Measurements from ENCODE around the gene KCNK3.

Gene KCNK3

DNA sequence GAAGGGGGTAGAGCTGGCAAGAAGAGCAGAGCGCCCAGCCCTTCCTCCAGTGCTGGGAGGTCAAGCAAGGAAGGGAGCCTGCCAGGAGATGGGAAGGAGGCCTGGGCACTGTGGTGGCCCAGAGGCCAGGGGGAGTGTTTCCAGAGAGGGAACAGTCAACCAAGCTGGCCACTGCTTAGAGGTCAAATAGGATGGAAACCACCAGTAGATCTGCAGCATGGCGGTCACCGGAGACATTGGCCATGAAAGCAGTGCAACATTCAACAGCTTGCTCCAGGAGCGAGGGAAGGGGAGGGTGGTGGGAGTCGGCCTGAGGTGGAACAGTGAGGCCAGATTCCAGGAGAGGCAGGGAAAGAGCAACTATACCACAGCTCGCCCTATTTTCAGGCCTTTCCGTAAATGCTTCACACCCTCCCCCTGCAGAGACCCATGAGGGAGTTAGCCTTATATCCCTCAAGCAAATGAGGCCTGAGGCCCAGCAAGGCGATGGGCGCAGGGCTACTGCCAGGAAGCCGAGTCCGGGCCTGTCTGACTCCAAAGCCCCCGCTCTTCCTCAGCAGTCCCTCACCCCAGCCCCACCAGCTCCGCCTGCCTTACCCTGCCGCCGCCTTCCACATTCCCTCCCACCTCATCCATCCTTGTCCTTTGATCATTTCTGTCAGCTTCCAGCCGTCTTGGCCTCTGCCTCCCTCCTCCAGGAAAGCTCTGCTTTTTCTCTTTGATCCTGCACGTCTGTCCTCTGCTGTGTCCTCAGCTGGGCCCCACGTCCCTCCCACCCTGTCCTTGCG lies 17.0 kb downstream of the KCNK3 start:
- peaks cover 59% of the 10 kb centered on the region for H3K4me1 ChIP-seq (ENCODE audit: insufficient read depth, low read length)
- H3K9ac ChIP-seq (ENCODE audit: low read length), result no peak overlapping the region
- H3K27ac ChIP-seq (ENCODE audit: low read depth, low read length), result peak overlapping the region; percentile 71
- H3K4me3 ChIP-seq (ENCODE audit: low read depth in 1 of 2, low read length in 2 of 2), result no peak overlapping the region
- no peaks in the 10 kb centered on the region for H3K9me3 ChIP-seq (ENCODE audit: low read length)
- H3K36me3 ChIP-seq (ENCODE audit: insufficient read depth, low read length), result no peaks in the 10 kb centered on the region
- no peaks in the 10 kb centered on the region for H3K27me3 ChIP-seq (ENCODE audit: control insufficient read depth in 1 of 2, insufficient read depth in 2 of 2, low read length in 2 of 2)

DNA sequence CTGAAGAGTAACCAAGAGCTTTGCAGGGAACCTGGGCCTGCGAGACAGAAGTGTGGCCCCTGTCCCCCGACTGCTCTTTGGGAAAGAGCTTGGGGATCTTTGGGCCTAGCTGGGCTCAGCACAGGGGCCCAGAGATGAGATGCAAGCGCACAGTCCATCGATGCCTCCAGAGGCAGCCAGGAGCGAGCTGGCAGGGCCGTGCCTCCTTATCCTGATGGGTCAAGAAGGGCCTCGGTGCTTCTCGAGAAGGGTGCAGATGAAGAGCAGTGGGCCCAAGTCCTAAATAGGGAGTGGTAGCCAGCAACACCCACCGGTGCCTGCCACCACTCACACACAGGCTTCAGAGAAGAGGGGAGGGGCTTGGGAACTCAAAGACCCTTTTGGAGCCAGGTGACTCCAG lies 17.6 kb downstream of the KCNK3 start:
- Histone ChIP-seq H3K27ac (ENCODE audit: low read depth, low read length) (peak overlapping the region; percentile 71), H3K27me3 (ENCODE audit: control insufficient read depth in 1 of 2, insufficient read depth in 2 of 2, low read length in 2 of 2) (no peaks in the 10 kb centered on the region), H3K9me3 (ENCODE audit: low read length) (no peaks in the 10 kb centered on the region), H3K36me3 (ENCODE audit: insufficient read depth, low read length) (no peaks in the 10 kb centered on the region), H3K4me1 (ENCODE audit: insufficient read depth, low read length) (peaks cover 59% of the 10 kb centered on the region), H3K4me3 (ENCODE audit: low read depth in 1 of 2, low read length in 2 of 2) (no peak overlapping the region), H3K9ac (ENCODE audit: low read length) (no peak overlapping the region)

DNA sequence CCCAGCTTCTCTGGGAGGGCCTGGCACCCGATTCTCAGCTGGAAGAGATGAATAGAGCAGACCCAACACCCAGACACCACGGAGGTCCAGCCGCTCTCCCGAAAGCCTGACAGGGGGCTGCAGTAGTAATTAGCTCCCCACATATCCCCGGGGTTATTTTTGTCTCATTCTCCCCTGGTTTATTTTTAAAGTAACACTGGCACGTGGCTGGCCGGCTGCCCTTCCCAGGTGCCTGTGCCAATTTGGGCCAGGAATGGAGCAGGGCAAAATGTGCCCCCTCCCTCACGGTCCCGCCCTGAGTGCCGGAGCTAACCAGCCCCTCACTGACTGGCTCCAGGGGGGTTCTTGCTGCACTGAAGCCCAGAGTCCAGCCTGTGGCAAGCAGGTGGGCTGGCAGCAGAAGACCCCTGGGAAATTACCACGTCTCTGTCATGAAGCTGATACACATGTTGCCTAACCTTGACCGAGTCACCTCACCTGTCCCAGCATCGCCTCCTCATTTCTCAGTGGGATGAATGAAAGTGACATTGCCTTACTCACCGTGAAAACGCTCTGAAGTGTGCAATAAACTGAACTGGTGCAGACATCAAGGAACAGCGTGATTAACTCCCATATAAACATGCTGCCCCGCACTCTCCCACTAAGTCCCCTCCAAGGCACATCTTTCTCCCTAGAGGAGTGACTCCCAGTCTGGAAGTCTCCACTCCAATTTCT lies 18.4 kb downstream of the KCNK3 start:
- Histone ChIP-seq H3K4me1 (ENCODE audit: insufficient read depth, low read length) (peaks cover 64% of the 10 kb centered on the region), H3K27ac (ENCODE audit: low read depth, low read length) (peak overlapping the region; percentile 64), H3K27me3 (ENCODE audit: control insufficient read depth in 1 of 2, insufficient read depth in 2 of 2, low read length in 2 of 2) (no peaks in the 10 kb centered on the region), H3K9me3 (ENCODE audit: low read length) (no peaks in the 10 kb centered on the region), H3K9ac (ENCODE audit: low read length) (no peak overlapping the region), H3K36me3 (ENCODE audit: insufficient read depth, low read length) (no peaks in the 10 kb centered on the region), H3K4me3 (ENCODE audit: low read depth in 1 of 2, low read length in 2 of 2) (peak overlapping the region in 1 of 2 donors; percentile 19)

DNA sequence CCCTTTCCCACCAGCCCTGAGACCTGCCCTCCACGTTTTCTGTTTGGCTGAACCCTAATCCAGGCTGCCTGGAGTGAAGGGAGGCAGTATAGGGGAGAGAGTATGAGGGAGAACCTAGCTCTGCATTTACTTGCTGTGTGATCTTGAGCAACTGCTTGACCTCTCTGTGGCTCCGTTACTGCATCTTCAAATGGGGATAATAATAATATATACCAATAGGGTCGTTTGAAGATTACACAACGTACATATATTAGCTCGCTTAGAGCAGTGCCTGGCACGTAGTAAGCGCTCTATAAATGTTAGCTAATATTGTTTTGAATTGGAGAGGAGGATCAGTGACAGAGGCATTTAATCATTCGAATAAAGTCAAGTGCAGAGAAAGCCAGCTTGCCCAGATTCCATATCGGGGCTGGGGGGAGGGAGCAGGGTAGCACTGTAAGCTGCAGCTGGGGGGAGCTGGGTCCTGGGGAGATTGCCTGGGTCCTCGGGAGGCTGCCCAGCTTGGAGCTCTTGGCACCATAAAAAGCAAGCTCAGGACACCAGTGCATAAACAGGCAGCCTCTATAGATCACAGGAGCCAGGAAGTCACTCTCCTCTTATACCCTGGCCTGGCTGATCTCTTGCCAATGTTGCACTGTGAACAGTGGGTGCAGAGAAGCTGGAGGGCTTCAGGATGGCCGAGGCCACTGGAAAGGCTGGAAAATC lies 19.1 kb downstream of the KCNK3 start:
- peaks cover 66% of the 10 kb centered on the region for H3K4me1 ChIP-seq (ENCODE audit: insufficient read depth, low read length)
- H3K9ac ChIP-seq (ENCODE audit: low read length), result no peak overlapping the region
- H3K36me3 ChIP-seq (ENCODE audit: insufficient read depth, low read length), result no peaks in the 10 kb centered on the region
- H3K9me3 ChIP-seq (ENCODE audit: low read length), result no peaks in the 10 kb centered on the region
- peak overlapping the region in 1 of 2 donors; percentile 19 for H3K4me3 ChIP-seq (ENCODE audit: low read depth in 1 of 2, low read length in 2 of 2)
- no peaks in the 10 kb centered on the region for H3K27me3 ChIP-seq (ENCODE audit: control insufficient read depth in 1 of 2, insufficient read depth in 2 of 2, low read length in 2 of 2)
- H3K27ac ChIP-seq (ENCODE audit: low read depth, low read length), result peak overlapping the region; percentile 79

DNA sequence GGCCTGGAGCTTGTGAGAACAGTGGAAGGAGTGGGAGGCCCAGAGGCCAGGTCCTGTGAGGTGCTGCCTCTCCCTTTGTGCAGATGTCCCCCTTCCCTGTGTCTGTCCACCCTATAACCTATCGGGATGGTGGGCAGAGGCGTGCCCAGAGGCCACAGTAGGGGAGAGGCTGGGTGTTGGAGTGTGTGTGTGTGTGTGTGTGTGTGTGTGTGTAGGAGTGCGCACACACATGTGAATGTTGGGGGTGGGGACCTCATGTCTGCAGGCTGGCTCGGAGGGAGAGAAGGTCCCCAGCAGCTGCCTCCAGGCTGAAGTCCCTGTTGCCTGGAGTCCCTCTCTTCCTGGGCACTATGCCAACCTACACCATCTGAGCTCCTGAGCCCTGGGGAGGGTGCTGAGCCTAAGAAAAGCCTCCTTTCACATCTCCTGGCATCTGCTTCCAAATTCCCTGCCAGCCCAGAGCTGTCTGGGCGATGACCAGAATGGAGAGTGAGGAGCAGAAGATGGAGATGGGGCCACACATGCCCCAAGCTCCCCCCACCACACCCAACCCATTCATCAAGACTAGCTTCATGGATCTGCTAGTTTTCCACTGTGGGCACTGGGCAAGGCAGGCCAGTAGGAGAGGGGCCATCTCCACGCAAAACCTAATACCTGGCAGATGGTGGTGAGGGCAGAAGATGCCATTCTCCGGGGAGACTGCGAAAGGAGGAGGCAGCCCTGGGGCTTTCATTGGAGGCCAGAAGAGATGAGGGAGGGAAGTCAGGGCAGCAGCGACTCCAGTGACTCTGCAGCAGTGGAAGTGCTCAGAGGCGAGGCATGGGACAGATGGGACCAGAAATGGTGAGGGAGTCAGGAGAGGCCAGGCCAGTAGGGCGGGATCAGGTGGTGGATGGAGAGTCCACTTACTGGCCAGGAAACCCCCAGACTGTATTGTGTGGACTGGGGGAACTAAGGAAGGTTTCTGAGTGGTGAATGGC lies 20.3 kb downstream of the KCNK3 start:
- Histone ChIP-seq H3K4me1 (ENCODE audit: insufficient read depth, low read length) (peaks cover 56% of the 10 kb centered on the region), H3K9me3 (ENCODE audit: low read length) (no peaks in the 10 kb centered on the region), H3K4me3 (ENCODE audit: low read depth in 1 of 2, low read length in 2 of 2) (no peak overlapping the region), H3K36me3 (ENCODE audit: insufficient read depth, low read length) (no peaks in the 10 kb centered on the region), H3K27ac (ENCODE audit: low read depth, low read length) (peak overlapping the region; percentile 79), H3K27me3 (ENCODE audit: control insufficient read depth in 1 of 2, insufficient read depth in 2 of 2, low read length in 2 of 2) (no peaks in the 10 kb centered on the region), H3K9ac (ENCODE audit: low read length) (peak overlapping the region; percentile 28)

DNA sequence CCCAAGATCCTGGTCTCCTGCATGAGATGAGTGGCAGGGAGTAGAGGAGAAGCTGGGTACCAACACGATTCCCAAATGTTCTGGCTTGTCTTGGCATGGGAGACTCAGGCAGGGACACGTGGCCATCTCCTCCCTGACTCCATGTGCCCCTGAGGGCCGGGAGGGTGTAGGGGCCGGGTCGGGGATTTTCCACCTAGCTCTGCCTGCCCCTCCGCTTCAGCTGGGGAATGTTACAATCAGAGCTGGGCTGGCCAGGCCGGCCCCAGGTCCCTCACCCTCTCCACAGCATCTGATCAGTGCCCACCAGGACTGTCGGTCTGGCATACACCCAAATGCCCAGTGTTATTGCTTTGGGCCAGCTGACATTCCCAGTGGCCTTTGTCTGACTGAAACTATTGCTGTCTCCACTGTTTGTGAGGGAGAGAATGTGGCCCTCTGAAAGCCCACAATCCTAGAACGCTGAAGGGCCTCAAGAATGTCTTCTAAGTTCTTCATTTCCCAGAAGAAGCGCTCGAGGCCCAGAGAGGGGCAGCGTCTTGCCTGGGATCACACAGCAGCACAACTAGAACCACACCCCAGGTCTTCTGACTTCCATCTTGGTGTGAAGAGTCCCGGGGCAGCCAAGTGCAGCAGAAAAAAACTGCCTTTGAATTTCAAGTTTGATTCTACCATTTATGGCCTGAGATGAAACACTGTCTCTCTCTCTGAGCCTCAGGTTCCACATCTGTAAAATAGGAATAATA lies 23.2 kb downstream of the KCNK3 start:
- H3K9me3 ChIP-seq (ENCODE audit: low read length), result no peaks in the 10 kb centered on the region
- H3K27ac ChIP-seq (ENCODE audit: low read depth, low read length), result no peak overlapping the region
- H3K4me3 ChIP-seq (ENCODE audit: low read depth in 1 of 2, low read length in 2 of 2), result no peak overlapping the region
- H3K4me1 ChIP-seq (ENCODE audit: insufficient read depth, low read length), result peaks cover 64% of the 10 kb centered on the region
- H3K36me3 ChIP-seq (ENCODE audit: insufficient read depth, low read length), result no peaks in the 10 kb centered on the region
- H3K27me3 ChIP-seq (ENCODE audit: control insufficient read depth in 1 of 2, insufficient read depth in 2 of 2, low read length in 2 of 2), result no peaks in the 10 kb centered on the region
- no peak overlapping the region for H3K9ac ChIP-seq (ENCODE audit: low read length)

DNA sequence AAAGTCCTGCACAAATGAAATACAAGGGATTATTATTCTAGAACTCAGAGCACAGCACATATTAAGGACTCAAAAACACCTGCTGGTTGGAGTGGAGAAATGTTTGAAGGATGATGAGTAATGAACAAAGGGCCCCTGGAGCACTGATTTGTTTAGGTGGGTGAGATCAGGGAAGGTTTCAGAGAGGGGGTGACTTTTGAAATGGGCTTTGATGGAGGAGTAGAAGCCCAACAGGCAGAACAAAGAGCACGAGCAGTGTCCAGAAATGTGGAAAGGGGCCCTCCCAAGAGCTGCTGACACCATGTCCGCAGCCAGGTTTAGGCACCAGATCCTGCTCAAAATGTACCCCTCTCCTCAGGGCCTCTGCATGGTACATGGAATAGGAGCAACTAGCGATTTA lies 23.8 kb downstream of the KCNK3 start:
- Histone ChIP-seq H3K4me3 (ENCODE audit: low read depth in 1 of 2, low read length in 2 of 2) (no peak overlapping the region), H3K27me3 (ENCODE audit: control insufficient read depth in 1 of 2, insufficient read depth in 2 of 2, low read length in 2 of 2) (no peaks in the 10 kb centered on the region), H3K4me1 (ENCODE audit: insufficient read depth, low read length) (peaks cover 64% of the 10 kb centered on the region), H3K27ac (ENCODE audit: low read depth, low read length) (no peak overlapping the region), H3K9me3 (ENCODE audit: low read length) (no peaks in the 10 kb centered on the region), H3K36me3 (ENCODE audit: insufficient read depth, low read length) (no peaks in the 10 kb centered on the region), H3K9ac (ENCODE audit: low read length) (no peak overlapping the region)

DNA sequence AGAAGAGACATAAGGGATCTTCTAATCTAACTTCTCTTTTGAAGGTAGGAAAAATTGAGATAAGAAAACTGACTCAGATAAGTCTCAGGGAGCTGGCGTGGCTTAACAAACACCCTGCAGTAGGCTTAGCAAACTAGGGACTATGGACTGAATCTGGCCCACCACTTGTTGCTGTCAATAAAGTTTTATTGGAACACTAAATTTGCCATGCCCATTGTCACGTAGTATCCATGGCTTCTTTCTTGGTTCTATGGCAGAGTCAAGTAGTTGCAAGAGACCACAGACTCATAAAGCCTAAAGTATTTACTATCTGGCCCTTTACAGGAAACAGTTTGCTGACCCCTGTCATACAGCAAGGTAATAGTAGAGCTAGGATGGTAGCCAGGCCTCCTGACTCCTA lies 24.2 kb downstream of the KCNK3 start:
- Histone ChIP-seq H3K9ac (ENCODE audit: low read length) (no peak overlapping the region), H3K27ac (ENCODE audit: low read depth, low read length) (peak overlapping the region; percentile 27), H3K9me3 (ENCODE audit: low read length) (no peaks in the 10 kb centered on the region), H3K27me3 (ENCODE audit: control insufficient read depth in 1 of 2, insufficient read depth in 2 of 2, low read length in 2 of 2) (no peaks in the 10 kb centered on the region), H3K4me1 (ENCODE audit: insufficient read depth, low read length) (peaks cover 64% of the 10 kb centered on the region), H3K4me3 (ENCODE audit: low read depth in 1 of 2, low read length in 2 of 2) (no peak overlapping the region), H3K36me3 (ENCODE audit: insufficient read depth, low read length) (no peaks in the 10 kb centered on the region)

DNA sequence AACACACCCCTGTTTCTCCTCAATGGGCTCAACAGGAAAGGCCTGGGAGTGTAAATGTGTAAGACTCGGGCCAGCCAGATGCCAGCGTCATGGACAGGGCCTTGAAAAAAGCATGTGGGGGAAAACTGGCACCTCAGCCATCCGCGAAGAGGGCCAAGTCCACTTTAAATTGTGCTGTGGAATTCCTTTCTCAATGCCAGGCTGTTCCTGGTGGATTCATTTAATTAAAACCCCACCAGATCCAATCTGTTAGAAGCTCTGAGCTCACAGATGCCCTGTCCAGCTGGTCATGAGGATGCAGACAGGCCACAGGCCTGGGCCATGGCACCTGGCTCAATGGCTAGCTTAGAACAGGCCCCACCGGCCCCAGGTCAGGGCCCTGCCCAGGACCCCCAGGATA lies 24.8 kb downstream of the KCNK3 start:
- Histone ChIP-seq H3K9me3 (ENCODE audit: low read length) (no peaks in the 10 kb centered on the region), H3K27me3 (ENCODE audit: control insufficient read depth in 1 of 2, insufficient read depth in 2 of 2, low read length in 2 of 2) (no peaks in the 10 kb centered on the region), H3K27ac (ENCODE audit: low read depth, low read length) (peak overlapping the region; percentile 27), H3K9ac (ENCODE audit: low read length) (no peak overlapping the region), H3K4me1 (ENCODE audit: insufficient read depth, low read length) (peaks cover 63% of the 10 kb centered on the region), H3K4me3 (ENCODE audit: low read depth in 1 of 2, low read length in 2 of 2) (no peak overlapping the region), H3K36me3 (ENCODE audit: insufficient read depth, low read length) (no peaks in the 10 kb centered on the region)

DNA sequence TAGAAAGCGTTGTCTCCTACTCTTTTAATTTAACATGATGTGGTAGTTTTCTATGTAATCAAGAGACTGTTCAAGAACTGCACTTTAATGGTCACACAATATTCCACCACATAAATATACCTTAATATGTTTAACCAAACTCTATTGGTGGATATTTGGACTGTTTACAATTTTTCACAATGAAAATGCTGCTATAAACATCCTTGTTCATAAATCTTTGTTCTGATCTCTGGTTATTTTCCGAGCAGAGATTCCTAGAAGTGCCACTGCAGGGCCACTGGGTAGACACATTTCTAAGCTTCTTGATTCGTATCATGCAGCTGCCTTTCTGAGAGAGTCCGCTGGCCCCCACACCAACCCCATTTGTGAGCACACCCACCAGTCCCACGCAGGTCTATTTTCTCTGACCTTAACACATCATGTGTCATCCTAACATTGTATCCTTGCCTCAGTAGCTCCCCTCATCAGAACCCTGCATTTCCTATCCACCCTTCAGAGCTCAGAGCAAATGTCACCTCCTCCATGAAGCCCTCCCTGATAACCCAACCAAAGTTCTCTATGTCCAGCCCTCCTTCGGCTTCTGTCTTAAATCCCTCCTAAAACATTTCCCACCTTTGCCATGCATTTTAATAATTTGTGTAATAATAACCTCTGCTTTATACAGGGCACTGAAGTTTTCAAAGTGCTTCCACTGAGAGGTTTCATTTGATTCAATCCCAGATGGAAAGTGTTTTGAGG lies 26.6 kb downstream of the KCNK3 start:
- H3K27me3 ChIP-seq (ENCODE audit: control insufficient read depth in 1 of 2, insufficient read depth in 2 of 2, low read length in 2 of 2), result no peaks in the 10 kb centered on the region
- no peak overlapping the region for H3K4me3 ChIP-seq (ENCODE audit: low read depth in 1 of 2, low read length in 2 of 2)
- no peak overlapping the region for H3K9ac ChIP-seq (ENCODE audit: low read length)
- H3K36me3 ChIP-seq (ENCODE audit: insufficient read depth, low read length), result no peaks in the 10 kb centered on the region
- peak overlapping the region; percentile 40 for H3K27ac ChIP-seq (ENCODE audit: low read depth, low read length)
- H3K4me1 ChIP-seq (ENCODE audit: insufficient read depth, low read length), result peaks cover 61% of the 10 kb centered on the region
- no peaks in the 10 kb centered on the region for H3K9me3 ChIP-seq (ENCODE audit: low read length)

Measured in muscle layer of colon (tissue), 2 donors.